NCI-H510A treated with DMSO at 0.1 percent for 48 hours (cell line): ENCODE results near the gene NPHP4.
"Not testable (repeated sequence)": the region's sequence is repeated elsewhere in the genome, so short reads cannot be mapped to it uniquely, and the experiment has no call there.

Experiments
- DNase-seq: peaks from one replicate; lab custom pipeline; 2025; lab: John Stamatoyannopoulos, UW

Gene NPHP4

DNA sequence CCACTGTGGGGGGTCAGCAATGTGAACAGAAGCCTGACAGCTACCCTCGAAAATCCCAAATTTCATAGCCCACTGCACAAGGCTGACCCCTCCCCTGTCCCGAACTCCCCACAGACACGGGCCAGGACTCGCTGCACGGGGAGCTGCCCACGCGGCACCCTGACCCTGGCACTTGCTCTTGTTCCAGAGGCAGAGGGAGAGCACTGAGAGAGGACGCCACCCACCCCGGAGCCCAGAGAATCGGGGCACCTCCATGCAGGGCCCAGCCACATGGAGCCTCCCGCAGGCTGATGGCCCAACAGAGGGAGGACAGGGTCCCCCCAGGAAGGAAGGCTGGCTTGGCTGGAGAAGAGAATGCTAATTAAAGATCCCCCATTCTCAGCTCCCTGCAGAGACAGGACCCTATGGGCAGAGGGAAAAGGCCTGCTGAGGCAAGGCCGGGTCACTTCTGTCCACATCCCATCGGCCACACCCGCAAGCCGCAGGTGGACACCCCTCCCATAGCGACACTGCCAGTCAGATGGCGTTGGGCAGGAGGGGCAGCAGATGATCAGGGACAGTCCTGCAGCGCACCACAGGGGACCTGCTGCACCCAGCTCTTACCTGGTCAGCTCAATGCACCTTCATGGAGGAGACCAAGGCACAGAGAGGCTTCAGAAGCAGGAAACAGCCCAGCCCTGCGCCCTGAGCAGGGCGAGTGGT is 136.9 kb downstream of the NPHP4 start:
- DNase-seq, result no peak

DNA sequence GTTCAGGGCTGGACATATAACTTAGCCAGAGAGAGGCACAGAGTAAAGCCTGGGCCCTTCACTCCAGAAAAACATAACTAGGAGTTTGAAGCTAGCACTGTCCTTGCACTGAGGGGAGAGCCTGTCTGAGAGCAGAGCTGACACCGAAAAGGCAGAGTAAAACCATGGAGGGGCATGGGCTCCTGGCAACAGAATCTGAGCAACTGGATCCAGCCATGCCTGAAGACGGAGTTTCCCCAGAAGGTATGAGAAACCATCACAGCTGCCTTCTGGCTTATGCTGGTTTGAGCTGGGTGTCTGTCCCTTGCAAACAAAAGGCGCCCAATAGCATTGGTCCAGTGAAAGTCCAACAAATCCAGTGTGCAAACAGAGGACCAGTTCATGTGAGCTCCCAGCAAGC is 137.5 kb downstream of the NPHP4 start:
- DNase-seq, result no peak

DNA sequence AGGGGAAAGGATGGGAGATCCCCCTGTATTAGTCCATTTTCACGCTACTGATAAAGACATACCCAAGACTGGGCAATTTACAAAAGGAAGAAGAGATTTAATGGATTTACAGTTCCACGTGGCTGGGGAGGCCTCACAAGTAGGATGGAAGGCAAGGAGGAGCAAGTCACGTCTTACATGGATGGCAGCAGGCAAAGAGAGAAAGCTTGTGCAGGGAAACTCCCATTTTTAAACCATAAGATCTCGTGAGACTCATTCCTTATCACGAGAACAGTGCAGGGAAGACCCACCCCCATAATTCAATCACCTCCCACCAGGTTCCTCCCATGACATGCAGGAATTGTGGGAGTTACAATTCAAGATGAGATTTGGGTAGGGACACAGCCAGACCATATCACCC is 138.4 kb downstream of the NPHP4 start:
- not testable (repeated sequence) for DNase-seq

DNA sequence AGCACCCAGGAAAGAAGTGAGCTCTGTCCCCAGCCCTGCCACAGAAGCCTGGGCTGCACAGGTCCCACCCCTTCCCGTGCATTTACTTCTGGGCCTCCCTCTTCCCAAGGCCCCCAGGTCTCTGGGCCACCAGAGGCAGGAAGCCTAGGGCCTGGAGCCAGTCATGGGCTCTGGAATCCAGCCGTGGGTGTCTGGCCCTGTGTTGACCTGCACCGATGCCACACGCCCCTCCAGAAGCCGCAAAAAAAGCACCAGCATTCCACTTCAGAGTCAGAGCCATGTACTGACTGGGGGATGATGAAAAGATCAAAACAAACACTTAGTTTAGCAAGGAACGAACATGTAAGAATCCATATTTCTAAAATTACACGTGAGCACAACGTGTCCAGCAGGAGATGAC is 141.7 kb downstream of the NPHP4 start:
- DNase-seq, result no peak

DNA sequence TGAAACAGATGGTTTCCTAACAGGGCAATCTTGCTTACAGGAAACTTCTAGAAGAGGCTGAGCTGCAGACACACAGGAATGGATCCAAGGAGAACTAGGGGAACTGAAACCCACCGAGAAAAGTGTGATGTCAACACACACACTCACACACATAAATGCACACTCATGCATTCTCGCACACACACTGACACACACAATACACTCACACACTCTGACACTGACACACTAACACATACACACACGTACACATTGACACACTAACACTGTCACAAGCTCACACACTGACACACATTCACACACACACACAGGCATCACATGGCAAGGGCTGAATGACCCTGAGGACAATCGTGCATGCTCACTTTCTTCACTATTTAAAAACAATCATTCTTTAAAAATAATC is 142.7 kb downstream of the NPHP4 start:
- DNase-seq, result no peak

DNA sequence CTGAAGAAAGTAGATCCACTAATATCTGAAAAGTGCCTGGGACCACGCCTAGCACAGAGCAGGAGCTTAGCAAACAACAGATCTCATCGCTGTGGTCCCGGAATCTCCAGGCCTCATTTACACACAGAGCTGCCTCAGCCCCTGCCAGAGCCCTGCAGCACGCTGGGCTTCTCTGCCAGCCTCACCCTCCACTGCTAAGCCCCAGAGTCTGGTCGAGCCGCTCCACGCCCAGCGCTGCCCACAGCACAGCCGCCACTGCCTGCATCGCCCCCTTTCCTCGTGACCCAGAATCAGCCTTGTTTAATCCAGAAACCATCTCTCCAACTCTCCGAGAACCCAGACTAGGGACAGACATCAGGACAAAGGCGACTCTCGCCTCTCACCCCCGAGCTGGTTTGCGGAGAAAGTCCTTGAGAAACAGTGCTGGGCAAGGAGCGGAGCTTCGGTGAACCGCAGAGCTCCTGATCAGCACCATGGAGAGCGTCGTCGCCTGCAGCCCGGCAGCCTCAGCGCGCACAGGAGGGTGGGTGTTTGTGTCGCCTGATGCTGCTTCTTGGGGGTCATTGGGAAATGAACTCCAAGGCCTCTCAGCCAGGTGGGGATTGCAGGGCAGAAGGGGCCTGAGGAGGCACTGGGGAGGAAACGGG is 145.1 kb downstream of the NPHP4 start:
- no peak for DNase-seq

DNA sequence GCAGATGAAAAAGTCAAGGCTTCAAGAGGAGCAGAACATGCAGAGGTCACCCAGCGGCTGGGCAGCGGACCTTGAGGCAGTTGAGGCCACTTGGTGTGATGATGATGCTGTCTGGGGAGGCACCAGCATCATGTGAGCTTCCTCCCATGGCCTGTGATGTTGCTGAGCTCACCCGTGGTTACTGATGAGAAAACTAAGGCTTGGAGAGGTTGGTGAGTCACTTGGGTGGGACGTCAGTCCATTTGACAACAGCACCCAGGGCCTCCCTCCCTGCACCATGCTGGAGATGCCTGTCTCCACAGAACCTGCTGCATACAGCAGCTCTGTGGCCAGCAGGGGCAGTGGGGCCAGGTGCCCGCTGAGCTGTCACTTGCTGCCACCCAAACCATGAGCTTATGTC is 146.8 kb downstream of the NPHP4 start:
- DNase-seq, result no peak

DNA sequence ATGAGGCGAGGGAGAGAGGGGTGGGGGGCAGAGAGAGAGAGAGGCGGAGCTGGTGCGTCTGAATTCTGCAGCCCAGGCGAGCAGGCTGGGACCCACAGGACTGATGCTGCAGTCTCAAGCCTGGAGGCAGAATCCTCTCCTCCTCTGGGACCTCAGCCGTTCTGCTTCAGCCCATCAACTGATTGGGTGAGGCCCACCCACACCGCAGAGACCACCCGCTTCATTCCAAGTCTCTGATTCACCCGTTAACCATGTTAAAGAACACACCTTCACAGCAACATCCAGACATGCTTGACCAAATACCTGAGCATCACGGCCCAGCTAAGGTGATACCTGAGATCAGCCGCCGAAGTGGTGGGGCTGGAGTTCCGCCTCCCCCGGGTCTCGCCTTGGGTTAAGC is 147.8 kb downstream of the NPHP4 start:
- no peak for DNase-seq

DNA sequence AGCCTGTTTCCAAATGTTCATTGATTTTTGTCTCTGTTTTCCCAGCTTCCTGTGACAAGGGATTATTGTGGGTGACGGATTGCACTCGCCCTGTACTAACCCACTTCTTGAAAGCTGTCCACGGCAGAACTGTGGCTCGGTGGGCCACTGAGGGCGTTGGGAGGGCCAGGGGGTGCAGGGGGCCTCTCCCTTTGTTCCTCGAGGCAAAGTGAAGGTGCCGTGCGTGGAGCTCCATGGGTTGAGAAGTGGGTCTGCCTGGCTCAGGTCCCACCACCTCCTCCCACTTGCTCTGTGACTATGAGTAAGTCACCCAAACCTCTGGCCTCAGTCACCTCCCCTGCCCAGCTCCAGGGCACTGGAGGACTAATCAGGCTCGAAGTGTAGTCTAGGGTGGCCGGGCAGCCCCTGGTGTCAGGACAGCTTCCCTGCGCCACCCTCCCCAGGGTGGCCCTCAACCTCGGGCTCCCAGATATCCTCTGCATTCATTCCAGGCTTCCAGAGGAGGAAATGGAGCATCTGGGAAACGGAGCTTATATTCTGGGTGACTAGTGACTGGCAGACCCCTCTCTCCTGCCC is 148.6 kb downstream of the NPHP4 start:
- no peak for DNase-seq

DNA sequence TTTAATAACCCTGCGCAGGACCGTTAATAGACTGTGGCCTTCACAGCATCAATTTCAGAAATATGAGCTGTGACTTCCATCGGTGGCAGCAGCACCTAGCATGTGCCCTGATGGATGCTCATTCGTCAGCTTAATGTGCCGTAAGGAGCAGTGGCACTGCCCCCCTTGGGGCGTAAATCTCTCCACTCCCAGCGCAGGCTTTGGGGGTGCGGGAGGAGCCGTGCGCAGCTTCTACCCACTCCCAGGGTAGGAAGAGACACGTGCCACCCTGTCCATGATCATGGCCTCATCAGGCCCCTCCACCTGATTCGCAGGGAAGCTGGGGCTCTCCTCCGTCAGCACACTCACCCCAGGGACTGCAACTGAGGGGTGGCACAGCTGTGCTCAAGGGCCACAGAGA is 149.5 kb downstream of the NPHP4 start:
- DNase-seq, result no peak

DNA sequence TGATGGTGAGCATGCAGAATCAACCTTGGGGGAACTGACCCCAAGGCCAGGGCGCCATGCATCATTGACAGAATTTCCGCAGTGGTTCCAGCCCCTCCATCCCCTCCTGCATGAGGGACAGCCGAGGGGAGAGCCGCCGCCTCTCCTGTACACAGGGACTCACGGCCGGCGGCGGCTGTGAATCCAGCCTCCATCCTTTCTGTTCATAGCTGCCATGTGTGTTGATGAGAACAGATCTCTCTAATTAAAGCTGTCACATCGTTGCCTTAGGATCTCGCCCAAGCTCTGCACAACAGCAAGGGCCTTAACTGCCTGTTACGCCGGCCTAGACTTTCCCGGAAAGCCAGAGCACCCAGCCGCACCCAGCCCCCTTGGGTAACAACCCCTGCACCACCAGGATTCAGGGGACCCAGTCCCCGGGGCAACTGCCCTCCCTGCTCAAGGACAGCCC is 151.6 kb downstream of the NPHP4 start:
- no peak for DNase-seq

DNA sequence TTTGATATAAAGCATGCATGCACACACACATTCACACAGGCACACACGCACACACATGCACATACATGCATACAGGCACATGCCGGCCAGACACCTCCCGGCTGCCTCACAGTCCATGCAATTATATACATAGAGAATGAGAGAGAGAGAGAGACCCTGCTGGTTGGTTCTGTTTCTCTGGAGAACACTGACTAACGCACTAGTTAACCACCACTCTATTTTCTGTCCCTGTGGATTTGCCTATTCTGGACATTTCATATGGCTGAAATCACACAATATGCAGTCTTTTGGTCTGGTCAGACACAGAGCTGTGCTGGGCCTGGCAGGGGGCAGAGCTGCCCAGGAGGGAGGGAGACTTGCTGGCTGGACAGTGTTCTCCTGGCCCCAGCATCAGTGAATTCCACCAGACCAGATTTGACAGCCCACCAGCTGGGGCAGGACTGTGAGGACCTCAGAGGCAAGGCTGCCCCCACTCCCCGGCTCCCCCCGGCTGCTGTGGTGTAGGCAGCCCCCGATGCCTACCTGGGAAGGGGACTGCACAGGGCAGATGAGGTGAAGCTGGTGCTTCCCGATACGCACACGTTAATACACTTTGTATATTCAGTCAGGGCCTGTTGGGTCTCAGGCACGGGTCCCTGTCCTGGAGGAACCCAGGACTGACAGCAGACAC is 152.2 kb downstream of the NPHP4 start:
- DNase-seq, result no peak

DNA sequence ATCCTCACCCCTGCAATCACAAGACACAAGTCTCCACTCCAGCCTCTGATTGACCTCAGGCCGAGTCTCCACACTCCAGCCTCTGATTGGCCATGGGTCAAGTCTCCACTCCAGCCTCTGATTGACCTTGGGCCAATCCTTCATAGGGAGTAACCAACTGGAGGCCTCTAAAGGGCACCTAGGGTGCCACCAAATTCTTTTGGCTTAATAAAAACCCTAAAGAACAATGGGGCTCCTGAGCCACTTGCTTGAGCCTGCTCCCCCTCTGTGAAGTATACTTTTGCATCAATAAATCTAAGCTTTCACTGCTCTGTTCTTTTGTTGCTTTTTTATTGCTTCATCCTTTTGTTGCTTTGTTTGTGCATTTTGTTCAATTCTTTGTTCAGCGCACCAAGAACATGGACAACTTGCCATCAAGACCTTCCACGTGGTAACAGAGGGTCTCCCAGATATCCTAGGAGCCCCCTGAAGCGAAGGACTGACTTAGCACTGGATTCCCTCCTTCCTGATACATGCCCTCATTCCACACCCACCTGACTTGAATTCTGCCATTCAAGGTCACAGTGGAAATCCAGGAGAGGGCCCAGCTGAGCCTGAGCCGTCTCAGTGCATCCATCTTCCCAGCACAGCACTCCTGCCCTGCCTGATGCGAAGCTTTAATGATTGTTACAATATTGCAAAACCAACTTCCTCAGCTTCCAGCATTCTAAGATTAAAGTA is 152.9 kb downstream of the NPHP4 start:
- DNase-seq, result no peak

DNA sequence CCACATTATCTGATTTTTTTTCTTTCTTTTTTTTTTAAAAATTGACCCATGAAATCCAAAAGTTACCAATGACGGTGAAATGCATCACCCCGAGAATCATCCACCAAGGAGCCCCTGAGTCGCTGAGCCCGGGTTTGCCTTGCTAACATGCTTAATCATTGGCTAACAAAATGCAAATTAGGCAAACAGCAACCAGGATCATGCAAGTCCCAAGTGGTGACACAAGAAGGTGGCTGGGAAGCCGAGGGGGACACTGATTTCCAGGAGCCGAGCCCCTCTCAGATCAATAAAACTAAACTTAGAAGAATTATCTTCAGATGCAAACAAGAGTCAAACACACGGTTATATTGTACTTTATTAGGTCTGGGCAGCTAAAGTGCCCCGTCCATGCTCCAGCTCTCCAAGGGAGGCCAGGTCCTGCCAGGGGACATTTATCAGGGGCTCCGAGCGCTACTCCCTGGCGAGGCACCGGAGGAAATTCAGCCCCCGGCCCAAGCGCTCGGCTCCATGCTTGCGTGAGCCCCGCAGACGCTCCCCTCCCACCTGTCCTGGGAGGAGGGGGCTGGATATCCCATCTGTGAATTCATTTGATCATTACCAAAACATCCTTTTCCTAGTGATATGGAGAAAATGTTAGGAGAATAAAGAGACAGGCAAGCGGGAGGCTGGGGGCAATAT is 154.1 kb downstream of the NPHP4 start:
- no peak for DNase-seq

DNA sequence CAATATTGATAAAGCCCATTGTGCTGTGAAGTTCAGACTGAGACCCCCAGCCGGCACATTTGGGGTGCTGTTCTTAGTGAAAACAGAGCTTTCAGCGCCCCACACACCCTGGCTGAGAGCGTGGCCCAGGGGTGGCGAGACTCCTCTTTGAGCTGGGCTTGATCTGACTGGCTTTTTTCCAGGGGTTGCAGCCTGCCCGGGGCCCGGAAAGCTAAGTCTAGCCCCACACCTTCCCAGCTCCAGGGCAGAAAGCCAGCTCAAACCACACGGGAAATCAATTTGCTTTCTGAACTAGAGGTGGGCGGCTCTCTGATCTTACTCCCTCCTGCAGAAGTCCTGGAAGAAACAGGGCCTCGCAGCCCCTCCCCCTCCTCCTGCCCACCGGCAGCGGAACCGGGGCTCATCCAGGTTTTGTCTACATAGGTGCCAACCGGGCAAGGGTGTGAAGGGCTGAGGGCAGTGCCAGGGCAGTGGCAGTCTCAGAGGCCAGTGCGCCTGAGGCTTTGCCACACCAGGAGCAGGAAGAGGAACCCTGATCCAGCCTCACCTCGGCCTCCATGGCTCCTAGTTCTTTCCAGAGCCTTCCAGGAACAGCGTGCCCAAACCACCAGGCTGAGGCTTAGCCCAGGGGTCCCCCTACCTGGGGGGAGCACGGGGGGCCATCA is 155.3 kb downstream of the NPHP4 start:
- DNase-seq, result no peak

DNA sequence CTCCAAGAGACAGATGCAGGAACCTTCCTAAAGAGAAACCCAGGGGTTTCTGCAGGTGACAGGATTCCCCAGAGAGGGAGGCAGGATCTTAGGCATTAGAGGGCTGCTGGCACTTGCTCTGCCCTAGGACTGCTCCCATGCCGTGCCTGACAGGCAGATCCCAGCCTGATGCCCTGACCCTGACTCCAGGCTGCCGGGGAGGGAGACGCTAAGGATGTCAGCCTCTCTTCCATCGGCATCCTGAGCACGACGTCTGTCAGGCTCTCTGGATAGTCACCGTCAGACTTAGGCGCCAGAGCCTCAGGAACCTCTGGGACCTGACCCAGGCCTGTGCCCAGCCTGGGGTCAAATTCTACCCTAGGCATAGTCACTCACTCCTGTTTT is 157.1 kb downstream of the NPHP4 start:
- no peak for DNase-seq

DNA sequence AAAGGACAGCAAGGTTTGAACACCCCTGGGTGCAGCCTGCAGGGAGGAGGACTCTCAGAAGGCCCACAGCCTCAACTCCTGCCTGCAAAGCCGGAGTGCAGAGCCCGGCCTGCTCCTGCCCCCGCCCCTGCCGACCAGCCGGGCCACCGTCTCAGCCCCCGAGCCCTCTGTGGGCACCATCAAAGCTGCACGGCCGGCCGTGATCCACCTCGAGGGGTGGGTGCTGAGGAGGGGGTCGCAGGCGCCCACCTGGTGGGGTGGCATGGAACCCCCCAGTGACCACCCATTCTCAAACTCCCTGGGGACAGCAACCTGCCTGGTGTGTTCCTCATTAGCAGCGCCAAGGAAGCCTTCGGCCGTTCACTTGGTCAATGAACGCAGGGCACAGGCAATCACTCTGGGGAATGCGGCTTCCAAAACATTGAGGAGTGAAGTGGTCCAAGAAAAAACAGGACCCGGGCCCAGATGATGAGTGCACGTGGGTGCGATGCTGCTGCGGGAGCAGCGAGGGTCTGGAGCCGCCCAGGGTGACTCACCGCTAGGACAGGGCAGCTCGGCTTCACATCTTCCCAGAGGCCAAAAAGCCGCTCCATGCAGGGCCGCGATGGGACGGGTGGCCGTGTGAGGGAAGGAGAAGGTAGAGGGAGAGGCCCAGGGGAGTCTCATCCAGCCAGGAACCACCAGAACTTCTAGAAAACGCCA is 157.6 kb downstream of the NPHP4 start:
- DNase-seq, result no peak

DNA sequence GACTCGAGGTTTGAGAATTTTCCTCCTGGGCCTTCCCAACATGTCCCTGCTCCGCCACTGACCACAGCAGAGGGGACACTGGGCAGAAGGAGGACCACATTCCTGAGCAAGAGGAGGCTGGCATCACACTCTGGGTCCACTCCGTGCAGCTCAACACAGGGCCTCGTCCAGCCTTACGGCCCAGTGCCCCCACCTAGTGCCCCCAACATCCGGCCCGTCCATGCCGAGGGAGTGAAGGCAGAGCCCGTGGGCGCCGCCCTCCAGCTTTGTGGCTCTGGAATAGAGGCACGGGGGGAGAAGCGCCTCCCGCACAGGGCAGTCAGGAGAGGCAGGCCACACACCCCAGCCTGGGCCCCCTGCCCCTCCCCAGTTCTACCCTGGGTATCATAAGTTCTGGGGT is 158.3 kb downstream of the NPHP4 start:
- no peak for DNase-seq

DNA sequence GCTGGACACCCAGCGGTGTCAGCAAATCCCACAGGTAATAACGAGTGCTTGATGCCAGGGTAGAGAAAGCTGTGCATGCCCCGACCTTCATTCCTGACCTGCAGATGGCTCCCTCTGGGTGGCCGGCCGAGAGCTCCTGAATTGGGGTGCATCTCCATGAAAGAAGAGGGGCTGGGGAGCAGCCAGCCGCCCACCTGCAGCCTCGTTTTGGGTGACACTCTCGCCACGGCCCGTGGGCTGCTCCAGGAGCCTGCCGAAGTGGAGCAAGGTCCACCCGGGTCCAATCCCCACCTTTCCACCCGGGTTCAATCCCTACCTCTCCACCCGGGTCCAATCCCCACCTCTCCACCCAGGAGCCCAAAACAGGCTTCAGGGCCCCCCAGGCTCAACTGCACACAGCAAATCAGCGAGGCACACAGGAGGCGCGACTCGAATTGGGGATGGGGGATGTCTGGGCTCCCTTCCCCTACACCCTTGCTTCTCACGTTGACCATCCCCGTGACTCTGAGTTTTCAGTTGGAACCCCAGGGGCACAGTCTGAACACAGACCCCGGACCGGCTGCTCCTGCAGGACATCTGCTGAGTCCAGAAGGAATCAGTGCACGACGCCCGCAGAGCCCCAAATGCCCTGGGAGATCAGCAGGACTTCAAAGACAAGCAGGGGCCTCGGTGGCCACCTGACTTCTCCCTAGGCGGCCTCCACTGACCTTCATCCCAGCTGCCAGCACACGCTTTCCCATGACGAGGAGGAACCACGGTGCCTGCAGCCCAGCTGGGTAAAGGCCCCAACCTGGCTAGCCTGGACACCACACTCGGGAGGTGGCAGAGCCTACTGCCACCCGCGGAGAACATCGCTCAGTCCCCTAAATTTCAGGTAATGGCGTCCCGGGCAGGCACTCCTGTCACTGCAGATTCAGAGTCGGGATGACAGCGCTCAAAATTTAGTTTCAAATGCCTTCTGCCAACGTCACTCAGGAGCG is 159.0 kb downstream of the NPHP4 start:
- DNase-seq, result no peak
